Testis (tissue), 3 donors: ENCODE results near the gene KCNK5. TPM values are rescaled to one million over a fixed set of nuclear protein-coding genes. Genes with fewer than 3 reads are reported as not detected.

Source experiments
- DNase-seq: peaks from one replicate; pipeline ENCODE4 v3.0.0-alpha.2; 2019
- H3K27ac ChIP-seq, 2 donors: fragments of 200-600 bp; sonication (generic); one replicate each; pipeline ENCODE4 v1.5.1; 2019
- H3K27me3 ChIP-seq: fragments of 200-600 bp; sonication (generic); one replicate; pipeline ENCODE4 v1.5.1; 2019
- H3K36me3 ChIP-seq: fragments of 200-600 bp; sonication (generic); one replicate; pipeline ENCODE4 v1.5.1; 2017; ENCODE audit warnings: low read depth; ENCODE audit errors: missing control alignments
- H3K4me1 ChIP-seq: fragments of 200-600 bp; sonication (generic); one replicate; pipeline ENCODE4 v1.5.1; 2019
- H3K4me3 ChIP-seq, 2 donors: fragments of 200-600 bp; sonication (generic); one replicate each; pipeline ENCODE4 v1.5.1; 2017 to 2019
- H3K9me3 ChIP-seq: fragments of 200-600 bp; sonication (generic); one replicate; pipeline ENCODE4 v1.5.1; 2017
- CTCF ChIP-seq, 3 experiments: fragments of 450-650 bp in 2 of 3; fragments of 200-600 bp in 1 of 3; sonication (generic) in 1 of 3; IDR thresholded peaks; one replicate each; pipeline ENCODE4 v1.5.1; 2016 to 2019; ENCODE audit warnings: antibody characterized with exemption in 3 of 3, mild to moderate bottlenecking in 2 of 3, moderate library complexity in 1 of 3
- POLR2A ChIP-seq: fragments of 450-650 bp; IDR thresholded peaks from one replicate; pipeline ENCODE4 v1.6.1; 2017; ENCODE audit warnings: antibody characterized with exemption, mild to moderate bottlenecking, moderate library complexity
- WGBS, 2 donors: methylation state at CpG; one replicate each; pipeline ENCODE4 v1.1.5; 2018; 5-methylcytosine and 5-hydroxymethylcytosine counted together
- intact Hi-C: fragments of 100-400 bp; cut with DNase I; formaldehyde crosslinking; loops from one replicate; pipeline ENCODE4 v1.15.1; 2023; ENCODE audit warnings: low total_unique reads
- polyA plus RNA-seq: library from polyadenylated mRNA; stranded (reverse); fragments of 350-450 nt; fragmentation: Illumina TruSeq; extraction: RNeasy Lipid Tissue Mini Kit (QIAGEN cat#74804); gene quantifications from one replicate; pipeline ENCODE4 v1.2.3, GENCODE V29; 2014; ENCODE audit warnings: low read depth, low replicate concordance; ENCODE audit not compliant: insufficient read depth
- total RNA-seq, 2 donors: library from RNA; depleted of rRNA; stranded (reverse); fragments of >200 nt; gene quantifications; one replicate each; pipeline ENCODE4 v1.2.3, GENCODE V29; 2016

KCNK5 gene
- total and polyA plus RNA-seq, 3 donors from 2014 or later = 1.6 to 2.3 (median 2.0) TPM

GRCh38 chr6:39143238-39143930 lies 85.9 kb downstream of the KCNK5 start:
- no peaks in the 10 kb centered on the region for H3K9me3 ChIP-seq
- H3K4me3 ChIP-seq = no peak overlapping the region
- no peaks in the 10 kb centered on the region for H3K27me3 ChIP-seq
- H3K27ac ChIP-seq = no peak overlapping the region
- TF ChIP-seq POLR2A = no peak
- TF ChIP-seq CTCF (IDR thresholded peaks at IDR 0.05) = no peak
- H3K4me1 ChIP-seq = no peaks in the 10 kb centered on the region
- WGBS, 2 donors = 47 to 54% methylated on average over 13 of the region's 13 CpGs
- no peak for DNase-seq
- intact Hi-C loops = no loop called here
- no peaks in the 10 kb centered on the region for H3K36me3 ChIP-seq

- H3K36me3 ChIP-seq = no peaks in the 10 kb centered on the region
- intact Hi-C loops = no loop called here
- DNase-seq = no peak
- no peak overlapping the region for H3K4me3 ChIP-seq
- no peak overlapping the region for H3K27ac ChIP-seq
- H3K27me3 ChIP-seq = no peaks in the 10 kb centered on the region
- no peaks in the 10 kb centered on the region for H3K4me1 ChIP-seq
- no peaks in the 10 kb centered on the region for H3K9me3 ChIP-seq
- no peak for TF ChIP-seq CTCF (IDR thresholded peaks at IDR 0.05)
- no peak for TF ChIP-seq POLR2A
- WGBS, 2 donors = 73 to 76% methylated on average over 7 of the region's 7 CpGs
Observed at GRCh38 chr6:39140556-39141167, 88.6 kb downstream of the KCNK5 start.

Other genes starting within 250 kb of the KCNK5 start
- gene GLP1R, start 180.7 kb downstream of the KCNK5 start, total RNA-seq = under 1 TPM; 0.31 to 0.55 TPM
- 0.09 TPM for gene GLP1R, start 180.7 kb downstream of the KCNK5 start, polyA plus RNA-seq
- 10 to 100 TPM; 57.2 to 68.4 TPM for gene SAYSD1, start 114.3 kb downstream of the KCNK5 start, total RNA-seq
- 122 TPM for gene SAYSD1, start 114.3 kb downstream of the KCNK5 start, polyA plus RNA-seq
- gene KCNK17, start 84.9 kb upstream of the KCNK5 start, total RNA-seq = under 1 TPM; 0.37 to 0.47 TPM
- gene KCNK17, start 84.9 kb upstream of the KCNK5 start, polyA plus RNA-seq = 0.32 TPM
- gene KCNK16, start 93.2 kb upstream of the KCNK5 start, total RNA-seq = not detected
- not detected for gene KCNK16, start 93.2 kb upstream of the KCNK5 start, polyA plus RNA-seq